Heart left ventricle (tissue), 16 donors: ENCODE measurements around the gene KRT71. TPM values are rescaled to one million over a fixed set of nuclear protein-coding genes. Genes with fewer than 3 reads are reported as not detected.

Experiments
- ATAC-seq, 4 donors: fragments of 200-7000 bp; cut with Tn5 transposase; one replicate each; pipeline ENCODE4 v1.9.1; 2020 to 2022; ENCODE audit warnings: moderate library complexity in 4 of 4, mild to moderate bottlenecking in 3 of 4, moderate number of reproducible peaks in 1 of 4
- DNase-seq, 5 donors: peaks; one replicate each; pipeline ENCODE4 v3.0.0-alpha.2; 2020
- H3K27ac ChIP-seq, 12 donors: fragments of 200-600 bp; sonication (generic) in 4 of 12; one replicate each; pipeline versions ENCODE4 v1.5.0 to v1.8.0; 2016 to 2022; ENCODE audit warnings: mild to moderate bottlenecking in 2 of 12
- H3K27me3 ChIP-seq, 9 donors: fragments of 200-600 bp; sonication (generic) in 2 of 9; one replicate each; pipeline versions ENCODE4 v1.5.1 to v1.8.0; 2016 to 2022; ENCODE audit warnings: mild to moderate bottlenecking in 3 of 9
- H3K36me3 ChIP-seq, 9 donors: fragments of 200-600 bp; sonication (generic) in 2 of 9; one replicate each; pipeline versions ENCODE4 v1.5.0 to v1.8.0; 2018 to 2022; ENCODE audit warnings: mild to moderate bottlenecking in 2 of 9
- H3K4me1 ChIP-seq, 12 donors: fragments of 200-600 bp; sonication (generic) in 4 of 12; one replicate each; pipeline versions ENCODE4 v1.5.0 to v1.8.0; 2016 to 2022; ENCODE audit warnings: mild to moderate bottlenecking in 3 of 12
- H3K4me3 ChIP-seq, 12 donors: fragments of 200-600 bp; sonication (generic) in 4 of 12; one replicate each; pipeline versions ENCODE4 v1.5.0 to v1.8.0; 2017 to 2022; ENCODE audit warnings: mild to moderate bottlenecking in 9 of 12, moderate library complexity in 4 of 12
- H3K9me3 ChIP-seq, 12 donors: fragments of 200-600 bp; sonication (generic) in 4 of 12; one replicate each; pipeline versions ENCODE4 v1.5.0 to v1.8.0; 2016 to 2022; ENCODE audit warnings: mild to moderate bottlenecking in 1 of 12
- POLR2A ChIP-seq, 2 donors: fragments of 450-650 bp; IDR thresholded peaks; one replicate each; pipeline ENCODE4 v1.6.1; 2017; ENCODE audit warnings: antibody characterized with exemption in 2 of 2, mild to moderate bottlenecking in 2 of 2, moderate library complexity in 2 of 2
- WGBS, 4 donors: extraction: QIAGEN DNeasy Blood & Tissue Kit in 2 of 4; methylation state at CpG; one replicate each; pipeline versions ENCODE4 v1.1.5 to v1.1.7; 2013 to 2018; 5-methylcytosine and 5-hydroxymethylcytosine counted together
- intact Hi-C, 10 donors: fragments of 100-400 bp; cut with DNase I; formaldehyde crosslinking; loops; one replicate each; pipeline versions ENCODE4 v1.11.1 to v1.14.2; 2022
- polyA plus RNA-seq, 2 donors: library from polyadenylated mRNA; stranded (reverse); fragments of 200-250 nt; gene quantifications; one replicate each; pipeline ENCODE4 v1.2.3, GENCODE V29; 2013
- total RNA-seq, 9 donors: library from RNA; depleted of rRNA in 2 of 9; stranded (reverse); fragments of >200 nt in 2 of 9; fragmentation: NEBNext Ultra II Directional in 3 of 9; extraction: Animal tissue kit (Norgen Biotek cat#: 25700) in 3 of 9; gene quantifications; one replicate each; pipeline versions ENCODE4 v1.1.0 to v1.2.4, GENCODE V29; 2016 to 2023
- TF ChIP-seq, protein P1 (sequence below), 12 donors: fragments of 200-600 bp; sonication (generic) in 4 of 12; IDR thresholded peaks; one replicate each; pipeline versions ENCODE4 v1.5.0 to v1.8.0; 2018 to 2022; ENCODE audit warnings: antibody characterized with exemption in 12 of 12, mild to moderate bottlenecking in 5 of 12
- donor health status: ischemic (EF 13 %, LVEDD 7.1; RV severe dilation, severe dysfunction).
- donor health status: healthy with polysubstance abuse.
- donor health status: DM: no; HTN: yes; CAD: no.
- donor health status: DM: no; HTN: no; CAD: no.
- donor health status: ischemic (EF 25% LVEDD 6.9; RV normal size, moderate dysfunction).
- donor health status: ischemic (EF 25% LVEDD 5.7; RV mildly dilated, moderate dysfunction).
- donor health status: healthy.
- donor health status: DM: yes; HTN: yes; CAD: no.
- donor health status: ischemic (EF 35%, LVEDD 5.7; RV mildly dilated, moderate dysfunction).
- donor health status: nonischemic (EF 11% LVEDD 7.7; RV severe dilation, severe dysfunction).
- donor health status: DM: yes; HTN: yes; CAD: no.
- donor health status: PGD.
- donor health status: ischemic (EF 29% LVEDD 5.4; RV normal size, mild dysfunction).
- donor health status: nonischemic (EF 23%, LVEDD 6.1; RV moderate dilation, normal function).

Gene KRT71
- total and polyA plus RNA-seq, 11 donors, result not detected

DNA sequence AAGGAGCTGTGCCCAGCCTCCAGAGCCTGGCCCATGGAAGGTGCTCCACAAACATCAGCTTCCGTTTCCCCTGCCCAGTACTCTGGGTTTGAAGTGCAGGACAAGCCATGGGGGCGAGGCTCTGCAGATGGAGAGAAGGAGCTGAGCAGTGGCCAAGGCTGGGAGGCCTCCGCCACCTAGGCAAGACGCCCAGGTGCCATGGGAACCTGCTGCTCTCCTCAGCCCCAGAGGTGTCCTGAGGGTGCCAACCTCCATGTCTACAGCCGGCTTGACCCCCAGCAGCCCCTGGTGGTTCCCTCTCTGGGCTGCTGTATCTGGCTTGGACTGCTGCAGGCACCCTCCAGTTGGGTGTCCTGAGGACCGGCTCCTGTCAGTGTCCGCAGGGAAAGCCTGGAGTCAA lies 12.4 kb downstream of the KRT71 start:
- H3K4me1 ChIP-seq, result peaks cover 0 to 7% (median 0%) of the 10 kb centered on the region in 12 donors
- H3K36me3 ChIP-seq, result no peaks in the 10 kb centered on the region
- ATAC-seq (no peak), DNase-seq (no peak)
- H3K27ac ChIP-seq, result no peak overlapping the region
- 87 to 94% (median 93%) methylated on average over 3 to 7 of the region's 7 CpGs for WGBS, 4 donors
- no peaks in the 10 kb centered on the region for H3K27me3 ChIP-seq
- no peaks in the 10 kb centered on the region for H3K9me3 ChIP-seq
- no peak overlapping the region for H3K4me3 ChIP-seq
- intact Hi-C loops, result no loop called here
- no peak for TF ChIP-seq POLR2A (IDR thresholded peaks at IDR 0.05)
- TF ChIP-seq, protein P1, sequence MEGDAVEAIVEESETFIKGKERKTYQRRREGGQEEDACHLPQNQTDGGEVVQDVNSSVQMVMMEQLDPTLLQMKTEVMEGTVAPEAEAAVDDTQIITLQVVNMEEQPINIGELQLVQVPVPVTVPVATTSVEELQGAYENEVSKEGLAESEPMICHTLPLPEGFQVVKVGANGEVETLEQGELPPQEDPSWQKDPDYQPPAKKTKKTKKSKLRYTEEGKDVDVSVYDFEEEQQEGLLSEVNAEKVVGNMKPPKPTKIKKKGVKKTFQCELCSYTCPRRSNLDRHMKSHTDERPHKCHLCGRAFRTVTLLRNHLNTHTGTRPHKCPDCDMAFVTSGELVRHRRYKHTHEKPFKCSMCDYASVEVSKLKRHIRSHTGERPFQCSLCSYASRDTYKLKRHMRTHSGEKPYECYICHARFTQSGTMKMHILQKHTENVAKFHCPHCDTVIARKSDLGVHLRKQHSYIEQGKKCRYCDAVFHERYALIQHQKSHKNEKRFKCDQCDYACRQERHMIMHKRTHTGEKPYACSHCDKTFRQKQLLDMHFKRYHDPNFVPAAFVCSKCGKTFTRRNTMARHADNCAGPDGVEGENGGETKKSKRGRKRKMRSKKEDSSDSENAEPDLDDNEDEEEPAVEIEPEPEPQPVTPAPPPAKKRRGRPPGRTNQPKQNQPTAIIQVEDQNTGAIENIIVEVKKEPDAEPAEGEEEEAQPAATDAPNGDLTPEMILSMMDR (IDR thresholded peaks at IDR 0.05), result no peak

DNA sequence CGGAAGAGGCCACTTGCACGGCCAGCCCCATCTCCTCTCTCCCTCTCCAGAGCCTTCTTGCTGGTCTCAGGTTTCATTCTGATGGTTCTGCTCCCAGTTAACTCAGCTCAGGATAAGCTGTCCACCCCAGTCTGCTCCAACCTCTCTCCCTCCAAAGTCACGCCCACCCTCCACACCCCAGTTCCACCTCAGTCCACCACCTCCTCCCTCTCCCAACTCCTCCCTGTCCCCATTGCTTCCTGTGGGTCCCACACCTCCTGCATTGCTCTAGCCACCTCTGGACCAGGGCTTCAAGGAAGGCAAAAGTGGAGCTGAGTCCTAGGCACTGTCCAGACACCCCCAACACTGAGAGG lies 13.1 kb downstream of the KRT71 start:
- intact Hi-C loops, result no loop called here
- DNase-seq (no peak), ATAC-seq (no peak)
- TF ChIP-seq, protein P1 (IDR thresholded peaks at IDR 0.05), result no peak
- TF ChIP-seq POLR2A (IDR thresholded peaks at IDR 0.05), result no peak
- 89 to 98% (median 94%) methylated on average over 3 of the region's 3 CpGs for WGBS, 4 donors
- Histone ChIP-seq H3K4me1 (peaks cover 0 to 7% (median 0%) of the 10 kb centered on the region in 12 donors), H3K9me3 (no peaks in the 10 kb centered on the region), H3K4me3 (no peak overlapping the region), H3K36me3 (no peaks in the 10 kb centered on the region), H3K27me3 (no peaks in the 10 kb centered on the region), H3K27ac (no peak overlapping the region)

DNA sequence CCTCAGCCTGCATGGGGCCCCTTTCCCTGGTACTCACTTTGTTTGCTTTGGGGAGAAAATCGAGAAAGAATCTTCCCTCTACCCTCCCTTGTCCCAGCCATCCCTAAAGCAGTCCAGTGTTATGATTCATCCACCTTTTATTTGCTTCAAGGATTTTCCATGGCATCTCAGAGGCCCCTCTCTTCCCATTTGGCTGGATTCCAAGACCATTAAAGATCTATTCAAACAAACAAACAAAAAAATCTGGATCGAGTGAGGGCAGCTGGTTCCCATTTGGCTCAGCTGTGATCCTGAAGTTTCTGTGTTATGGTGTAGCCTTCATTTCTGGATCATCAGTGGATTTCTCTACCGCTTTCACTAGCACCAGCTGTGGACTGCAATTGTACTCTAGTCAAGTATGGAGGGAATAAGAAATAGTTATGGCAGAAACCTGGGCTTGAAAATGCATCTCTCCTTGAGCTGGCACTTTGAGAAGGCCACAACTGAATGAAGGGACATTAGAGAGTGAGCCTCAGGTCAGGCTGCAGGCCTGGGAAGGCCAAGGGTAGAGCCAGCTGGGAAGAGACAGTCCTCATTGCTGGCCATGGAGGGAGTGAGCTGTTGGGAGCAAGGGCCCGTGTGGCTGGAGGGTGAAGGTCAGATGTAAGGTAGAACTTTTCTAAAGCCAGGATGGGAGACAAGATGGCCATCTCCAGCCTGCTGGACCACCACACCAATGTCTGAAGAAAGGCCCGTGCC lies 13.7 kb downstream of the KRT71 start:
- Histone ChIP-seq H3K4me1 (peaks cover 0 to 5% (median 0%) of the 10 kb centered on the region in 12 donors), H3K36me3 (no peaks in the 10 kb centered on the region), H3K27me3 (no peaks in the 10 kb centered on the region), H3K27ac (no peak overlapping the region), H3K9me3 (no peaks in the 10 kb centered on the region), H3K4me3 (no peak overlapping the region)
- intact Hi-C loops, result no loop called here
- TF ChIP-seq POLR2A (IDR thresholded peaks at IDR 0.05), result no peak
- TF ChIP-seq, protein P1 (IDR thresholded peaks at IDR 0.05), result no peak
- ATAC-seq (no peak), DNase-seq (no peak)
- 63 to 74% (median 67%) methylated on average over 5 of the region's 5 CpGs for WGBS, 4 donors

DNA sequence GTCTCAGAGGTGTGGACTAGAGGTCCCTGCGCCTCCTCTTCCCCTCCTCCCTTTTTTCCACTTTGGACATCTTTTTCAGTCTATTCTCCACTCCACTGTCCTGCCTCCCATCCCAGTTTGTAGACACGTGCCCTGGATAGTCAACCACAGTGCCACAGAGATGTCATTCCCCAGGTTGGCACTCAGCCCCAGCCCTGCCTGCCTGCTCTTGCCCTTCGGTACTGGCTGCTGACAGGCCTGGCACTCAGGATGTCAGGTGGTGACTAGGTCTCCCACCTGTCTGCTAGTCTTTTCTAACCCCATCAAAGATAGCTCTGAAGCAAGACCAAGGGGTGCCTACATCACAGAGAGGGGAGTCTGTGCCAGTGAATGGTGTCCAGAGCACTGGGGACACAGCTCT lies 15.8 kb downstream of the KRT71 start:
- WGBS, 4 donors, result 57 to 64% (median 61%) methylated on average over 3 of the region's 3 CpGs
- Histone ChIP-seq H3K4me3 (no peak overlapping the region), H3K9me3 (no peaks in the 10 kb centered on the region), H3K27me3 (peaks cover 0 to 3% (median 0%) of the 10 kb centered on the region in 9 donors), H3K4me1 (no peaks in the 10 kb centered on the region), H3K27ac (no peak overlapping the region), H3K36me3 (no peaks in the 10 kb centered on the region)
- TF ChIP-seq POLR2A (IDR thresholded peaks at IDR 0.05), result no peak
- TF ChIP-seq, protein P1 (IDR thresholded peaks at IDR 0.05), result no peak
- intact Hi-C loops, result no loop called here
- DNase-seq, result no peak
- ATAC-seq, result no peak
